ENCODE measurements around the gene FRRS1L. TPM values are rescaled to one million over a fixed set of nuclear protein-coding genes. Genes with fewer than 3 reads are reported as not detected.
A peak's percentile ranks its signal among the peaks of the same experiment; 100 is the strongest.

FRRS1L gene
- total RNA-seq, 1 donor from 2014 or later: 6.1 TPM

DNA sequence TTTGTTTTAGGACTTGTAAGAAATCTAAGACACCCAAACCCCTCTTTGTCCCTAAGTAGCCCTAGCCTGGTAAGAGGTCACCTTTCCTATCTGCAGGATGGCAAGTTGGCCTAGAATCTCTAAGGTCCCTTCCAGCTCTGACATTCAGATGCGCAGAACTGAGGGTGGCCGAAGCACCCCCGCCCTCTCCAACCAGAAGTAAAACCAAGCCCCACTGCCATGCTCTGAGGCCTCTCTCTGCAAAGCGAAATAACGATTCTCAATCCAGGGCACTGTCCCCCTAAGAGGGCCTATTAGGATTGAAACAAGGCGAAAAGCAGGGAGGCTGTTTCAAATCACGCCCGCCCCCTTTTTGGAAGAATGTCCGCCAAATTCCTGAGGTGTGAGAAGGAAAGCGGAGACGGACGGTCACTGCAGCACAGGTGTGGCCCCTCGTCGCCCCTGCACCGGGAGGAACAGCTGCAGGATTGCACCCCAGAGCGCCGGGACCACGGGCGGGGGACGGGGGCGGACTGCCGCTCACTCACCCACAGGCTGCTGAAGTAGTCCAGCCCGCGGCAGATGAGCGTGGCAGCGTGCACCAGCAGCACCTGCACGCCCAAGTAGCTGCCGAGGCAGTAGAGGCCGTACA, 48.1 kb downstream of the FRRS1L start:
- H3K4me1 Mint-ChIP-seq (ENCODE audit: low read depth): peaks cover 28% of the 10 kb centered on the region
- no peaks in the 10 kb centered on the region for H3K9me3 Mint-ChIP-seq (ENCODE audit: low read depth)
- peak overlapping the region; percentile 92 for H3K4me3 Mint-ChIP-seq (ENCODE audit: low read depth)
- H3K36me3 Mint-ChIP-seq (ENCODE audit: insufficient read depth): peaks cover 4% of the 10 kb centered on the region
- TF ChIP-seq, protein P1, sequence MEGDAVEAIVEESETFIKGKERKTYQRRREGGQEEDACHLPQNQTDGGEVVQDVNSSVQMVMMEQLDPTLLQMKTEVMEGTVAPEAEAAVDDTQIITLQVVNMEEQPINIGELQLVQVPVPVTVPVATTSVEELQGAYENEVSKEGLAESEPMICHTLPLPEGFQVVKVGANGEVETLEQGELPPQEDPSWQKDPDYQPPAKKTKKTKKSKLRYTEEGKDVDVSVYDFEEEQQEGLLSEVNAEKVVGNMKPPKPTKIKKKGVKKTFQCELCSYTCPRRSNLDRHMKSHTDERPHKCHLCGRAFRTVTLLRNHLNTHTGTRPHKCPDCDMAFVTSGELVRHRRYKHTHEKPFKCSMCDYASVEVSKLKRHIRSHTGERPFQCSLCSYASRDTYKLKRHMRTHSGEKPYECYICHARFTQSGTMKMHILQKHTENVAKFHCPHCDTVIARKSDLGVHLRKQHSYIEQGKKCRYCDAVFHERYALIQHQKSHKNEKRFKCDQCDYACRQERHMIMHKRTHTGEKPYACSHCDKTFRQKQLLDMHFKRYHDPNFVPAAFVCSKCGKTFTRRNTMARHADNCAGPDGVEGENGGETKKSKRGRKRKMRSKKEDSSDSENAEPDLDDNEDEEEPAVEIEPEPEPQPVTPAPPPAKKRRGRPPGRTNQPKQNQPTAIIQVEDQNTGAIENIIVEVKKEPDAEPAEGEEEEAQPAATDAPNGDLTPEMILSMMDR (IDR thresholded peaks at IDR 0.05; ENCODE audit: unreplicated experiment): no peak
- DNase-seq (ENCODE audit: low spot score, unreplicated experiment): peak; percentile 34
- no peaks in the 10 kb centered on the region for H3K27me3 Mint-ChIP-seq
- H3K27ac Mint-ChIP-seq: peak overlapping the region; percentile 97

DNA sequence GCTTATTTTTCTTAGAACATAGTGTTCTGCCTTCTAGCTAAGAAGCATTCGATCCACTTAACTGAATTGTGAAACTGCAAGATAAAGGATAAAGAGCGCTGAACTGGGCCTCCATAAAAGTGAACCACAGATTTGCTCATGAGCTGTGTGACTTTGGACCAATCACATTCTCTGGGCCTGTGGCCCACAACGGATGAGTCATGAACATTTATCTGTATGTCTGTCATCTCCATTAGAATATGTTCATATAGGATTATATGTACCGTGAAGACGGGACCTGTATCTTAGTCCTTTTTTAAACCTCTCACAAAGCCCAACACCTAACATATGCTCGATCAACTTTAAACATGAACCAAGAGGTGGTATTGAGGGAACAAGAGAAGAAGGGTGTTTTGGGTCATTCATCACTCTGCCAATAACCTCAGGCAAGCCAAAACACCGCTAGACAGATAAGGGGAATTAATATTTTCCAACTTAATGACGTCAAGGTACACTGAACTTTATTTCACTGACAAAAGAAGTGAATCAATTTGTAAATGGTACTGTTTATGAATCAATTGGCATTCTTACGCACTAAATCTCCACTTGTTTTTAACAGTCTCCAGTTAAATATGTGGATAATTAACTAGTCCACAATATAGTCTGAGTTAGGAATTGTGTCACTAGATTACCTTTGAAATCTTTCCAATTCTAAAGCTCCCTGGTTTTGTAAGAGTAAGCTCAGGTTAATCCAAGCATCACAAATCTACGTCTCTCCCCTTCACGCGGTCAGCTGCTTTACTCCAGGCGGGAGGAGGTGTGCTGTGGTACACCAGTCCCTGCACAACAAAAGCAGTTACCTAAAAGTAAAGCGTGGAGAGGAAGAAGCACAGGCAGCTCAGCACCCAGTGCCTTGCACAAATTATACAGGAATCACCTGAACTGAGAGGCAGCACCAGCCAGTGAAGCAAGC, 48.9 kb downstream of the FRRS1L start:
- peaks cover 33% of the 10 kb centered on the region for H3K4me1 Mint-ChIP-seq (ENCODE audit: low read depth)
- DNase-seq (ENCODE audit: low spot score, unreplicated experiment): no peak
- TF ChIP-seq, protein P1 (IDR thresholded peaks at IDR 0.05; ENCODE audit: unreplicated experiment): no peak
- H3K36me3 Mint-ChIP-seq (ENCODE audit: insufficient read depth): peaks cover 4% of the 10 kb centered on the region
- no peaks in the 10 kb centered on the region for H3K27me3 Mint-ChIP-seq
- peak overlapping the region; percentile 97 for H3K27ac Mint-ChIP-seq
- H3K9me3 Mint-ChIP-seq (ENCODE audit: low read depth): no peaks in the 10 kb centered on the region
- H3K4me3 Mint-ChIP-seq (ENCODE audit: low read depth): peak overlapping the region; percentile 92

DNA sequence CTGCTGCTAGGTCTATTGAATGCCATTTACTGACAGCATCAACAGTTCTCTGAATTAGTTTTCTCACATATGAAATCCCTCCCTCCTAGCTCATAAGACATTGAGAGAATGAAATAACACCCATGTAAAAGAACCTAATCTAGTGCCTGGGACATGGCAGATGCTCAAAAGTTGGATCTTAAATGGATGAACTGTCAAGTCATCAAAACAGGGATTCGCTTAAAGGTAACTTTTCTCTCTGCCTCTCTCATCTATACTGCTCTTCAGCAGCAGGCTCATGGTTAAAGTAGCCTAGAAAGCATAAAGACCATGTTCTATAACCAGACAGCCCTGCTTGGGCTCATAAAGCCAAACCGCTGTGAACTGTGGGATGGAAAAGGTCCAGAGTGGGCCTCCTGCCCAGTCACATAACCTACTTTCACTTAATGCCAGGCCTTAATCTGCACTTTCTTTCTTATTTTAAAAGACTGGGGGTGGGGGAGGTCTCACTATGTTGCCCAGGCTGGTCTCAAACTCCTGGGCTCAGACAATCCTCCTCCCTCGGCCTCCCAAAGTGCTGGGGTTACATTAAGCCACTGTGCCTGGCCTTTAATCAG, 51.0 kb downstream of the FRRS1L start:
- Mint-ChIP-seq H3K27me3 (no peaks in the 10 kb centered on the region), H3K27ac (no peak overlapping the region), H3K4me1 (ENCODE audit: low read depth) (peaks cover 38% of the 10 kb centered on the region), H3K36me3 (ENCODE audit: insufficient read depth) (peaks cover 4% of the 10 kb centered on the region), H3K4me3 (ENCODE audit: low read depth) (no peak overlapping the region), H3K9me3 (ENCODE audit: low read depth) (no peaks in the 10 kb centered on the region)
- no peak for DNase-seq (ENCODE audit: low spot score, unreplicated experiment)
- TF ChIP-seq, protein P1 (IDR thresholded peaks at IDR 0.05; ENCODE audit: unreplicated experiment): no peak

DNA sequence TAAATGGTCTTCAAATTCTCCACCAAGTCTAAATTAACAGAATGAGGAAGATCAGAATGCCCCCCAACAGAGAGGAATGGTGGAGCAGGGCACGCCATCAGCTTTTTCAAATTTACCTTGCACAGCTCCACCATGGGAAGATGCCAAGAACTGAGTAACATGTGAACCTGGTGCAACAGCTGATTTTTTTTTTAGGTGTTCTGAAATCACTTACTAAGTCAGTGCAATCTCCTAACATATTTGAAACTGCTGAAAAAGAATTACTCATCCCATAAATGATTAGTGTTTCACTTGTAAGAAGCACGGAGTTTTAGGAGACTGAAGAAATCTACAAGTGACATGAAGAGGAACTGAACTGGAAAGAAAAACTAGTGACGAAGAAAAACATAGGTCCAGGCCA, 52.4 kb downstream of the FRRS1L start:
- TF ChIP-seq, protein P1 (IDR thresholded peaks at IDR 0.05; ENCODE audit: unreplicated experiment): no peak
- no peak overlapping the region for H3K4me3 Mint-ChIP-seq (ENCODE audit: low read depth)
- H3K9me3 Mint-ChIP-seq (ENCODE audit: low read depth): no peaks in the 10 kb centered on the region
- peaks cover 46% of the 10 kb centered on the region for H3K4me1 Mint-ChIP-seq (ENCODE audit: low read depth)
- H3K36me3 Mint-ChIP-seq (ENCODE audit: insufficient read depth): peaks cover 4% of the 10 kb centered on the region
- no peak for DNase-seq (ENCODE audit: low spot score, unreplicated experiment)
- no peak overlapping the region for H3K27ac Mint-ChIP-seq
- H3K27me3 Mint-ChIP-seq: no peaks in the 10 kb centered on the region

DNA sequence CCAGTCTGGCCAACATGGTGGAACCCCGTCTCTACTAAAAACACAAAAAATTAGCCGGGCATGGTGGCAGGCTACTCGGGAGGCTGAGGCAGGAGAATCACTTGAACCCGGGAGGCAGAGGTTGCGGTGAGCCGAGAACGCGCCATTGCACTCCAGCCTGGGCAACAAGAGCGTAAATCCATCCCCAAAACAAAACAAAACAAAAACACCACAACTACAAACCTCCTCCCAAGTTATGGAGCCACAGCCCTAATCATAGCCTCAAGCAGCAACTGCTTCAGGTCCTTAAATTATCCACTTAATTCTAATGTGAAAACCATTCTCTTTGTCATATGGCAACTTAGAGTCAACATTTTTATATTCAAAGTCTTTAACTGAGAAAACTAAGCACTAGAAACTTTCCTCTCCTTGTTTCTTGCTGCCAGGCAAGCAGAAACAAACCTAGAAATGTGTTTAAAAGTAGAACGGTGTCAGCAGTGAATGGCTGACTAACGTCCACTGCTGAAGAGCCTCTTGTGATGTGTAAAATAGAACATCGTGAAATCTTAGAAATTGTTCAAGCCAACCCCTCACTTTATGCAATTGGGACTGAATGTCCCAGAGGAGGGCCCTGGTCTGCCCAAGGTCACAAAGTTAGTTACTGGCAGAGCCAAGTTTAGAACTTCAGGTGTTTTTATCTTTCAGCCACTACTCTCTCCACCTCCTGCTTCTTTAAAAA, 53.0 kb downstream of the FRRS1L start:
- no peak overlapping the region for H3K4me3 Mint-ChIP-seq (ENCODE audit: low read depth)
- no peak for DNase-seq (ENCODE audit: low spot score, unreplicated experiment)
- no peaks in the 10 kb centered on the region for H3K27me3 Mint-ChIP-seq
- TF ChIP-seq, protein P1 (IDR thresholded peaks at IDR 0.05; ENCODE audit: unreplicated experiment): no peak
- peaks cover 4% of the 10 kb centered on the region for H3K36me3 Mint-ChIP-seq (ENCODE audit: insufficient read depth)
- H3K9me3 Mint-ChIP-seq (ENCODE audit: low read depth): no peaks in the 10 kb centered on the region
- peaks cover 48% of the 10 kb centered on the region for H3K4me1 Mint-ChIP-seq (ENCODE audit: low read depth)
- H3K27ac Mint-ChIP-seq: peak overlapping the region; percentile 0

Measured in progenitor cell of endocrine pancreas (in vitro differentiated cells).